ENCODE measurements around the gene AGAP4. TPM values are rescaled to one million over a fixed set of nuclear protein-coding genes. Genes with fewer than 3 reads are reported as not detected.
"Not testable (repeated sequence)": the region's sequence is repeated elsewhere in the genome, so short reads cannot be mapped to it uniquely, and the experiment has no call there.

The AGAP4 gene
- polyA plus RNA-seq, 2 of the 4 experiments (the other 2 are of a cell fraction) = 7.7 to 12.2 TPM

GRCh38 chr10:45787212-45787741 is 60.0 kb downstream of the AGAP4 start:
- H3K9me3 ChIP-seq; CTCF ChIA-PET; H3K4me1 ChIP-seq; H3K27ac ChIP-seq; POLR2A ChIA-PET; ATAC-seq; FAIRE-seq; H3K4me3 ChIP-seq; H3K4me2 ChIP-seq; DNase-seq (ENCODE audit: low read depth in 1 of 2, low spot score in 1 of 2): not testable (repeated sequence)
- 77% methylated on average over 1 of the region's 5 CpGs for WGBS (ENCODE audit: missing lambda C conversion rate)

GRCh38 chr10:45786217-45786616 is 61.1 kb downstream of the AGAP4 start:
- H3K4me2 ChIP-seq; ATAC-seq; H3K9me3 ChIP-seq; H3K27ac ChIP-seq; POLR2A ChIA-PET; H3K4me1 ChIP-seq; DNase-seq (ENCODE audit: low read depth in 1 of 2, low spot score in 1 of 2); FAIRE-seq; H3K4me3 ChIP-seq; CTCF ChIA-PET: not testable (repeated sequence)
- 67% methylated on average over 1 of the region's 1 CpG for WGBS (ENCODE audit: missing lambda C conversion rate)

Small RNA genes lying within 50 kb of the gene (small RNA-seq; reads per million reads assigned to genes)
- gene AC012044.1 (0 reads per million in 6 experiments), gene RNA5SP310 (0 reads per million in 6 experiments)

Other genes starting within 250 kb of the AGAP4 start
- 7.4 and 7.7 TPM in 2 replicates for gene ZFAND4, start 174.7 kb downstream of the AGAP4 start, polyA plus RNA-seq (2011; rRNA removed)
- 2.9 to 4.5 TPM (median 3.7 TPM) in 3 replicates for gene ZFAND4, start 174.7 kb downstream of the AGAP4 start, polyA plus RNA-seq (2017; fragmentation: RNase III; extraction: RNeasy Plus Mini Kit Qiagen cat#74134 plus additional on column Dnase treatment)
- gene WASHC2C, start 120.2 kb downstream of the AGAP4 start, polyA plus RNA-seq (2011; rRNA removed) = 27.7 and 38.7 TPM in 2 replicates
- gene WASHC2C, start 120.2 kb downstream of the AGAP4 start, polyA plus RNA-seq (2017; fragmentation: RNase III; extraction: RNeasy Plus Mini Kit Qiagen cat#74134 plus additional on column Dnase treatment) = 19.8 to 24.9 TPM (median 24.7 TPM) in 3 replicates
- gene TIMM23, start 125.0 kb upstream of the AGAP4 start, polyA plus RNA-seq (2011; rRNA removed) = 176 and 202 TPM in 2 replicates
- gene TIMM23, start 125.0 kb upstream of the AGAP4 start, polyA plus RNA-seq (2017; fragmentation: RNase III; extraction: RNeasy Plus Mini Kit Qiagen cat#74134 plus additional on column Dnase treatment) = 133 to 148 TPM (median 134 TPM) in 3 replicates
- gene NCOA4, start 183.1 kb upstream of the AGAP4 start, polyA plus RNA-seq (2011; rRNA removed) = 112 and 119 TPM in 2 replicates
- gene NCOA4, start 183.1 kb upstream of the AGAP4 start, polyA plus RNA-seq (2017; fragmentation: RNase III; extraction: RNeasy Plus Mini Kit Qiagen cat#74134 plus additional on column Dnase treatment) = 67.6 to 72.1 TPM (median 71.2 TPM) in 3 replicates
- gene MSMB, start 198.8 kb upstream of the AGAP4 start, polyA plus RNA-seq (2011; rRNA removed) = 0.26 and 0.61 TPM in 2 replicates
- gene MSMB, start 198.8 kb upstream of the AGAP4 start, polyA plus RNA-seq (2017; fragmentation: RNase III; extraction: RNeasy Plus Mini Kit Qiagen cat#74134 plus additional on column Dnase treatment) = not detected in 3 replicates